Keratinocyte (primary cell): ENCODE measurements around the gene SEBOX.

Experiments used
- CTCF ChIP-seq, 3 experiments: IDR thresholded peaks in 1 of 3; conservative IDR thresholded peaks in 1 of 3; optimal IDR thresholded peaks in 1 of 3; 2 replicates in 2 of 3; 3 replicates in 1 of 3; pipeline versions ENCODE3 to v1.5.1; 2011; ENCODE audit warnings: low read length in 3 of 3, mild to moderate bottlenecking in 3 of 3, moderate library complexity in 2 of 3, control low read depth in 1 of 3, inconsistent platforms in 1 of 3; ENCODE audit not compliant: insufficient read depth in 2 of 3; ENCODE audit errors: extremely low read depth in 1 of 3
- EZH2 ChIP-seq: IDR thresholded peaks from one replicate; pipeline ENCODE4 v1.6.1; 2012; ENCODE audit warnings: inconsistent platforms, mild to moderate bottlenecking, low read length, moderate library complexity

- TF ChIP-seq CTCF (optimal IDR thresholded peaks at IDR 0.05 in 1 of 3, IDR thresholded peaks at IDR 0.05 in 1 of 3, conservative IDR thresholded peaks at IDR 0.05 in 1 of 3; ENCODE audit: extremely low read depth in 1 of 3, insufficient read depth in 2 of 3, low read length in 3 of 3) (no peak), EZH2 (no peak)
Measured at GRCh38 chr17:28334171-28334570, 30.8 kb downstream of the SEBOX start.
